HG03457 (cell line): ENCODE measurements around the gene KIAA0586.

Source experiments
- ATAC-seq: cut with Tn5 transposase; IDR thresholded peaks from one replicate; pipeline ENCODE4 v1.9.1; 2021; ENCODE audit warnings: moderate number of reproducible peaks; ENCODE audit not compliant: unreplicated experiment

KIAA0586 gene

GRCh38 chr14:58593977-58594376 is 166.5 kb downstream of the KIAA0586 start:
- no peak for ATAC-seq

- ATAC-seq = no peak
Observed at GRCh38 chr14:58597041-58597440, 169.5 kb downstream of the KIAA0586 start.

GRCh38 chr14:58598028-58598803 is 170.7 kb downstream of the KIAA0586 start:
- no peak for ATAC-seq

GRCh38 chr14:58598804-58599525 is 171.4 kb downstream of the KIAA0586 start:
- ATAC-seq = no peak

GRCh38 chr14:58599707-58600106 is 172.2 kb downstream of the KIAA0586 start:
- no peak for ATAC-seq
